HepG2 (cell line): ENCODE results near the gene CEP104. TPM values are rescaled to one million over a fixed set of nuclear protein-coding genes. Genes with fewer than 3 reads are reported as not detected.

ENCODE experiments used
- ATAC-seq: fragments of 200-7000 bp; cut with Tn5 transposase; 3 replicates; pipeline ENCODE4 v1.9.1; 2020; ENCODE audit warnings: mild to moderate bottlenecking, moderate library complexity
- BruUV-seq: library from RNA; stranded (reverse); fragments of 400-500 nt; replicated peaks from 2 replicates; lab custom pipeline; 2021; lab: Mats Ljungman, UMichigan
- CTCF ChIA-PET: fragments of 300-600 bp; formaldehyde crosslinking; extraction: SDS; loops from one replicate; lab custom pipeline; 2021; ENCODE audit warnings: low total read pairs, inconsistent platforms, low intra/inter-chr PET ratio; lab: Yijun Ruan, JAX
- POLR2A ChIA-PET: fragments of 350-600 bp; sonication (Branson Sonifier 250); formaldehyde crosslinking; loops from one replicate; lab custom pipeline; 2020; ENCODE audit warnings: antibody characterized with exemption, inconsistent platforms; lab: Yijun Ruan, JAX
- DNase-seq: peaks from one replicate; pipeline ENCODE4 v3.0.0-alpha.2; 2015; ENCODE audit warnings: low spot score
- FAIRE-seq: peaks from 3 replicates; lab custom pipeline; 2011; peaks lifted over from hg19 to GRCh38; lab: Jason Lieb, UNC
- H2AFZ ChIP-seq: one replicate; pipeline ENCODE4 v1.6.1; 2011; ENCODE audit warnings: low read length, inconsistent platforms
- H3K27ac ChIP-seq: fragments of 300-600 bp; 3 replicates; pipeline ENCODE4 v1.8.0; 2011; ENCODE audit warnings: mixed run types, mild to moderate bottlenecking, mixed read lengths, low read length, inconsistent platforms; ENCODE audit not compliant: insufficient read depth; ENCODE audit errors: extremely low read length
- H3K27me3 ChIP-seq, 2 experiments: fragments of 200-600 bp in 1 of 2; 2 replicates in 1 of 2; 3 replicates in 1 of 2; pipeline versions ENCODE4 v1.6.0 to v1.8.0; 2011; ENCODE audit warnings: low read length in 2 of 2, mild to moderate bottlenecking in 2 of 2, moderate library complexity in 2 of 2, inconsistent platforms in 1 of 2; ENCODE audit not compliant: insufficient read depth in 2 of 2, control insufficient read depth in 1 of 2
- H3K36me3 ChIP-seq, 2 experiments: fragments of 200-600 bp in 1 of 2; replicated peaks in 1 of 2; 2 replicates in 1 of 2; 3 replicates in 1 of 2; pipeline versions ENCODE4 v1.5.1 to v1.8.0; 2011; ENCODE audit warnings: low read length in 2 of 2, inconsistent platforms in 1 of 2; ENCODE audit not compliant: insufficient read depth in 2 of 2, control insufficient read depth in 1 of 2
- H3K4me1 ChIP-seq: 2 replicates; pipeline ENCODE4 v1.5.1; 2012; ENCODE audit warnings: low read length, inconsistent platforms; ENCODE audit not compliant: insufficient read depth
- H3K4me2 ChIP-seq: 2 replicates; pipeline ENCODE4 v1.6.0; 2011; ENCODE audit warnings: low read depth, low read length, inconsistent platforms
- H3K4me3 ChIP-seq, 3 experiments: fragments of 200-600 bp in 1 of 3; sonication (generic), shearing (Covaris generic) in 1 of 3; replicated peaks in 1 of 3; 2 replicates each; pipeline ENCODE4 v1.5.1; 2011 to 2016; ENCODE audit warnings: low read length in 3 of 3, inconsistent platforms in 2 of 3, low read depth in 2 of 3, mild to moderate bottlenecking in 2 of 3, control low read depth in 1 of 3, mixed read lengths in 1 of 3; ENCODE audit not compliant: insufficient read depth in 1 of 3
- H3K79me2 ChIP-seq: one replicate; pipeline ENCODE4 v1.6.1; 2011; ENCODE audit warnings: low read length, inconsistent platforms; ENCODE audit not compliant: insufficient read depth
- H3K9ac ChIP-seq: 2 replicates; pipeline ENCODE4 v1.6.0; 2011; ENCODE audit warnings: mild to moderate bottlenecking, low read depth, low read length, inconsistent platforms; ENCODE audit not compliant: insufficient read depth
- H3K9me3 ChIP-seq: 2 replicates; pipeline ENCODE4 v1.5.1; 2012; ENCODE audit warnings: mild to moderate bottlenecking, low read length
- H4K20me1 ChIP-seq: 2 replicates; pipeline ENCODE4 v1.6.0; 2011; ENCODE audit warnings: inconsistent platforms, mild to moderate bottlenecking, low read length, moderate library complexity; ENCODE audit not compliant: insufficient read depth
- BORCS8-MEF2B ChIP-seq: sonication (generic); formaldehyde crosslinking; IDR thresholded peaks from 2 replicates; pipeline ENCODE4 v1.8.0; 2022; ENCODE audit warnings: mild to moderate bottlenecking, missing genetic modification reagents
- KAT8 ChIP-seq: IDR thresholded peaks from 2 replicates; pipeline ENCODE4 v1.6.1; 2016; ENCODE audit warnings: missing genetic modification reagents, missing compliant biosample characterization
- PAX8 ChIP-seq: sonication (generic); formaldehyde crosslinking; IDR thresholded peaks from 2 replicates; pipeline ENCODE4 v1.8.0; 2022; ENCODE audit warnings: mild to moderate bottlenecking, missing genetic modification reagents, borderline replicate concordance
- PITX1 ChIP-seq: sonication (generic); formaldehyde crosslinking; IDR thresholded peaks from 2 replicates; pipeline ENCODE4 v1.5.1; 2020; ENCODE audit warnings: mild to moderate bottlenecking, missing genetic modification reagents
- TGIF2 ChIP-seq: IDR thresholded peaks from 2 replicates; pipeline ENCODE4 v1.6.1; 2016; ENCODE audit warnings: control low read depth, missing compliant biosample characterization
- XBP1 ChIP-seq: sonication (generic); formaldehyde crosslinking; IDR thresholded peaks from 2 replicates; pipeline ENCODE4 v1.5.0; 2020; ENCODE audit warnings: missing genetic modification reagents
- ZNF124 ChIP-seq: sonication (generic); formaldehyde crosslinking; IDR thresholded peaks from 2 replicates; pipeline ENCODE4 v1.4.0; 2020; ENCODE audit warnings: missing genetic modification reagents
- ZNF180 ChIP-seq: sonication (generic); formaldehyde crosslinking; IDR thresholded peaks from 2 replicates; pipeline ENCODE4 v1.4.0; 2020; ENCODE audit warnings: low read depth, missing genetic modification reagents, borderline replicate concordance
- ZNF33A ChIP-seq: sonication (generic); formaldehyde crosslinking; IDR thresholded peaks from 2 replicates; pipeline ENCODE4 v1.5.1; 2020; ENCODE audit warnings: missing genetic modification reagents, mild to moderate bottlenecking, moderate library complexity, borderline replicate concordance
- ZNF350 ChIP-seq: sonication (generic); formaldehyde crosslinking; IDR thresholded peaks from 2 replicates; pipeline ENCODE4 v1.4.0; 2020; ENCODE audit warnings: mild to moderate bottlenecking, low read depth, missing genetic modification reagents, borderline replicate concordance
- ZNF558 ChIP-seq: sonication (generic); formaldehyde crosslinking; IDR thresholded peaks from 2 replicates; pipeline ENCODE4 v1.9.0; 2022; ENCODE audit warnings: mild to moderate bottlenecking, missing genetic modification reagents, borderline replicate concordance
- ZNF678 ChIP-seq: sonication (generic); formaldehyde crosslinking; IDR thresholded peaks from 2 replicates; pipeline ENCODE4 v1.4.0; 2020; ENCODE audit warnings: mild to moderate bottlenecking, missing genetic modification reagents
- ZNF773 ChIP-seq: sonication (generic); formaldehyde crosslinking; IDR thresholded peaks from 2 replicates; pipeline ENCODE4 v1.4.0; 2020; ENCODE audit warnings: missing genetic modification reagents, borderline replicate concordance
- WGBS: methylation state at CpG from one replicate; pipeline ENCODE4 v1.1.6; 2017; ENCODE audit warnings: low lambda C conversion rate; 5-methylcytosine and 5-hydroxymethylcytosine counted together
- in situ Hi-C: cut with HindIII; loops from 2 replicates; pipeline ENCODE4 v1.10.0; 2017; ENCODE audit warnings: low pct_unique_long_range_greater_than_20kb; ENCODE audit not compliant: extremely low pct_ligation_motif_present
- intact Hi-C: fragments of 100-400 bp; cut with micrococcal nuclease; formaldehyde crosslinking; loops from one replicate; pipeline ENCODE4 v1.10.0; 2022; ENCODE audit not compliant: unreplicated experiment
- polyA plus RNA-seq, 8 experiments: library from polyadenylated mRNA; depleted of rRNA in 3 of 8; stranded (reverse) in 7 of 8; unstranded in 1 of 8; fragments of >200 nt; fragmentation: Illumina TruSeq in 4 of 8; extraction: Trizol in 4 of 8; gene quantifications; 2 replicates each; pipeline versions ENCODE4 v1.2.1 to v1.2.3, GENCODE V29; 2011 to 2016; ENCODE audit warnings: low read depth in 4 of 8, missing spikeins in 1 of 8, mixed read lengths in 1 of 8; ENCODE audit not compliant: insufficient read depth in 1 of 8
- total RNA-seq, 5 experiments: library from RNA; depleted of rRNA; stranded (reverse); fragments of >200 nt; fragmentation: Illumina TruSeq; extraction: Trizol; gene quantifications; 2 replicates each; pipeline ENCODE4 v1.2.3, GENCODE V29; 2016; ENCODE audit warnings: low read depth in 1 of 5
- TF ChIP-seq, protein P1 (sequence below): sonication (generic); formaldehyde crosslinking; conservative IDR thresholded peaks from 2 replicates; pipeline ENCODE4 v1.4.0; 2020; ENCODE audit warnings: missing genetic modification reagents
- TF ChIP-seq, protein P2 (sequence below): sonication (generic); formaldehyde crosslinking; IDR thresholded peaks from 2 replicates; pipeline ENCODE4 v1.5.1; 2020; ENCODE audit warnings: missing genetic modification reagents, mild to moderate bottlenecking, borderline replicate concordance
- TF ChIP-seq, protein P3 (sequence below): sonication (generic); formaldehyde crosslinking; IDR thresholded peaks from 2 replicates; pipeline ENCODE4 v1.5.0; 2020; ENCODE audit warnings: missing genetic modification reagents, mild to moderate bottlenecking, borderline replicate concordance
- TF ChIP-seq, protein P4 (sequence below): sonication (generic); formaldehyde crosslinking; IDR thresholded peaks from 2 replicates; pipeline ENCODE4 v1.4.0; 2020; ENCODE audit warnings: missing genetic modification reagents

Gene CEP104
- total and polyA plus RNA-seq, 2 of the 13 experiments (the other 11 are each of a cell fraction or from before 2014, with no cell fraction given), result 20.4 to 30.1 TPM

DNA sequence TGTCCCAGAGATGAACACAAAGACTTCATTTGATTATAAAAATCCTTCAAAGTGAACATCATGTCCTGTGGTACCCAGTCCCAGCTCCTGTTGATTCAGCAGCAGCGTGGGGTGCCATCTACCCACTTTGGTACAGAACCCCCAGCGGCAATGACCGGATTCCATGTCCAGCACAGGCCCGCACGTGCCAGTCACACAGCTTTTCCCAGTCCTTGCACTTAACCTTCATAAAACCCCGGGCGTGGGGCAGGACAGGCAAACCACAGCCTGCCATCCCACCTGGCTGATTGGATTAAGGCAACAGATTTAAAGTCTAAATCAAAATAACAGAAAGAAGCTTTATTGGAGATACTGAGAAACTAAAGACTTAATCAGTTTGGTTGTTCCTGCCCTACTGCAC is 15.5 kb downstream of the CEP104 start (continued):
- TF ChIP-seq, protein P1, sequence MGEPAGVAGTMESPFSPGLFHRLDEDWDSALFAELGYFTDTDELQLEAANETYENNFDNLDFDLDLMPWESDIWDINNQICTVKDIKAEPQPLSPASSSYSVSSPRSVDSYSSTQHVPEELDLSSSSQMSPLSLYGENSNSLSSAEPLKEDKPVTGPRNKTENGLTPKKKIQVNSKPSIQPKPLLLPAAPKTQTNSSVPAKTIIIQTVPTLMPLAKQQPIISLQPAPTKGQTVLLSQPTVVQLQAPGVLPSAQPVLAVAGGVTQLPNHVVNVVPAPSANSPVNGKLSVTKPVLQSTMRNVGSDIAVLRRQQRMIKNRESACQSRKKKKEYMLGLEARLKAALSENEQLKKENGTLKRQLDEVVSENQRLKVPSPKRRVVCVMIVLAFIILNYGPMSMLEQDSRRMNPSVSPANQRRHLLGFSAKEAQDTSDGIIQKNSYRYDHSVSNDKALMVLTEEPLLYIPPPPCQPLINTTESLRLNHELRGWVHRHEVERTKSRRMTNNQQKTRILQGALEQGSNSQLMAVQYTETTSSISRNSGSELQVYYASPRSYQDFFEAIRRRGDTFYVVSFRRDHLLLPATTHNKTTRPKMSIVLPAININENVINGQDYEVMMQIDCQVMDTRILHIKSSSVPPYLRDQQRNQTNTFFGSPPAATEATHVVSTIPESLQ (CRISPR knock-in tag), result no peak
- TF ChIP-seq ZNF558 (no peak), PITX1 (no peak), ZNF678 (no peak), ZNF350 (CRISPR knock-in tag) (no peak), BORCS8-MEF2B (CRISPR knock-in tag) (no peak), PAX8 (CRISPR knock-in tag) (no peak)
- TF ChIP-seq, protein P2, sequence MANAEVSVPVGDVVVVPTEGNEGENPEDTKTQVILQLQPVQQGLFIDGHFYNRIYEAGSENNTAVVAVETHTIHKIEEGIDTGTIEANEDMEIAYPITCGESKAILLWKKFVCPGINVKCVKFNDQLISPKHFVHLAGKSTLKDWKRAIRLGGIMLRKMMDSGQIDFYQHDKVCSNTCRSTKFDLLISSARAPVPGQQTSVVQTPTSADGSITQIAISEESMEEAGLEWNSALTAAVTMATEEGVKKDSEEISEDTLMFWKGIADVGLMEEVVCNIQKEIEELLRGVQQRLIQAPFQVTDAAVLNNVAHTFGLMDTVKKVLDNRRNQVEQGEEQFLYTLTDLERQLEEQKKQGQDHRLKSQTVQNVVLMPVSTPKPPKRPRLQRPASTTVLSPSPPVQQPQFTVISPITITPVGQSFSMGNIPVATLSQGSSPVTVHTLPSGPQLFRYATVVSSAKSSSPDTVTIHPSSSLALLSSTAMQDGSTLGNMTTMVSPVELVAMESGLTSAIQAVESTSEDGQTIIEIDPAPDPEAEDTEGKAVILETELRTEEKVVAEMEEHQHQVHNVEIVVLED (CRISPR knock-in tag), result no peak
- TF ChIP-seq, protein P3, sequence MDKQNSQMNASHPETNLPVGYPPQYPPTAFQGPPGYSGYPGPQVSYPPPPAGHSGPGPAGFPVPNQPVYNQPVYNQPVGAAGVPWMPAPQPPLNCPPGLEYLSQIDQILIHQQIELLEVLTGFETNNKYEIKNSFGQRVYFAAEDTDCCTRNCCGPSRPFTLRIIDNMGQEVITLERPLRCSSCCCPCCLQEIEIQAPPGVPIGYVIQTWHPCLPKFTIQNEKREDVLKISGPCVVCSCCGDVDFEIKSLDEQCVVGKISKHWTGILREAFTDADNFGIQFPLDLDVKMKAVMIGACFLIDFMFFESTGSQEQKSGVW (CRISPR knock-in tag), result no peak

DNA sequence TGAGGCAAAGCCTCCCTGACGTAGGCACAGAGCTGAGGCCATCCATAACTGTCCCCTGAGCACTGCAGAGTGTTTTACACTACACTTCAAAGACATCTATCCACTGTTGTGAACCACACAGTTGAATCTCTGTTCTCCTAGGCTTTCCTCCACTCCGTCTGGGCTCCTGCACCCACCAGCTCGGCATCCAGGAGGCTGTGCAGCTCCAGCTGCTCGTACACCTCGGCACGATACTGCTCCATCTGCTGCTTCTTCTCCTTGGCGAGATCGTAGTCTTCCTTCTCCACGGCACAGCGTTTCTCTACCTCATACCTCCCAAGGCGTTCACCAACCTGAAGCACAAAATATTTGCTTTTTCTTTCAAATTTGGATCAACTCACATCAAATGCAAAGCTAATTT is 18.2 kb downstream of the CEP104 start:
- no peaks in the 10 kb centered on the region for H3K79me2 ChIP-seq
- intact Hi-C loops (no loop called here), in situ Hi-C loops (no loop called here)
- H3K27ac ChIP-seq, result no peak overlapping the region
- peaks cover 14 to 43% of the 10 kb centered on the region in 2 experiments for H3K36me3 ChIP-seq
- H3K27me3 ChIP-seq, result no peaks in the 10 kb centered on the region
- H4K20me1 ChIP-seq, result no peaks in the 10 kb centered on the region
- ATAC-seq (no peak), FAIRE-seq (no peak), DNase-seq (no peak)
- no peak overlapping the region for H3K4me3 ChIP-seq
- peaks cover 10% of the 10 kb centered on the region for H3K9me3 ChIP-seq
- H3K9ac ChIP-seq, result no peak overlapping the region
- TF ChIP-seq ZNF124 (CRISPR knock-in tag) (no peak), ZNF180 (CRISPR knock-in tag) (no peak), TGIF2 (CRISPR knock-in tag) (no peak), KAT8 (CRISPR knock-in tag) (no peak), ZNF33A (CRISPR knock-in tag) (no peak), XBP1 (CRISPR knock-in tag) (no peak), ZNF773 (CRISPR knock-in tag) (no peak)
- TF ChIP-seq, protein P4, sequence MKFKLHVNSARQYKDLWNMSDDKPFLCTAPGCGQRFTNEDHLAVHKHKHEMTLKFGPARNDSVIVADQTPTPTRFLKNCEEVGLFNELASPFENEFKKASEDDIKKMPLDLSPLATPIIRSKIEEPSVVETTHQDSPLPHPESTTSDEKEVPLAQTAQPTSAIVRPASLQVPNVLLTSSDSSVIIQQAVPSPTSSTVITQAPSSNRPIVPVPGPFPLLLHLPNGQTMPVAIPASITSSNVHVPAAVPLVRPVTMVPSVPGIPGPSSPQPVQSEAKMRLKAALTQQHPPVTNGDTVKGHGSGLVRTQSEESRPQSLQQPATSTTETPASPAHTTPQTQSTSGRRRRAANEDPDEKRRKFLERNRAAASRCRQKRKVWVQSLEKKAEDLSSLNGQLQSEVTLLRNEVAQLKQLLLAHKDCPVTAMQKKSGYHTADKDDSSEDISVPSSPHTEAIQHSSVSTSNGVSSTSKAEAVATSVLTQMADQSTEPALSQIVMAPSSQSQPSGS (CRISPR knock-in tag), result no peak
- WGBS, result 97% methylated on average over 11 of the region's 11 CpGs
- BruUV-seq, result no TSS peak
- CTCF ChIA-PET, result no interaction called here
- POLR2A ChIA-PET, result no interaction called here
- H2AFZ ChIP-seq, result no peak overlapping the region
- H3K4me2 ChIP-seq, result no peak overlapping the region
- no peaks in the 10 kb centered on the region for H3K4me1 ChIP-seq
